ENCODE results near the gene UQCRC2.

The UQCRC2 gene

DNA sequence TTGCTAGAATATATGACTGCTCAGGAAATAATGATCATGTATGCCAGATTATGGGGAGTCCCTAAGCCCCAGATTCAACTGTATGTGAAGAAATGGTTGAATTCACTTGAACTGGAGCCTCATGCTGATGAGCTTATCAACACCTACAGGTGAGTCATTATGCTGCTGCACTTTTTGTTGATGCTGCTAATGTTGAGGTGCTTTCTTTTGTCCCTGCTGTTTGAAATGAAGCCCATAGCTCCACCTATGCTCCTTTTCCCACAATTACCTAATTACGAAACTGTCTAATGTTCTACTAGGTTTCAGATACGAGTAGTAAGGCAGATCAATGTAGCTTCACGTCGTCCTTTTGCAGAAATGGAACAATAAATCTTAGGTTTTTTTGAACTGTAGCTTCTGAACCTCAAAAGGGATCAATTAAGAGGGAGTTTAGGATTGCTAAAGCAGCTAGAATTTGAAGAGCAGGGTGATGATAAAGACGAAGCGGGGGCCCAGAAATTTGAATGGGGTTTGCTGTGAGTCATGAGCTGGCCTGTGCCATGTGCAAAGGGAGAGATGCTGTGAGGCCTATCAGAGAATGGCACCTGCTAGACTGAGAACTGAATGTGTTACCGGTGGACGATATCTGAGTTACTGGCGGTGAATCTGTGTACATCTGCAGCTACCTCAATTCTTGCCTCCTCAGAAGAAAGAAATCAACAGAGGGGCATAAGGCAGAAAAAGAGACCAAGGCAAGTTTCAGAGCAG is 6.1 kb upstream of the UQCRC2 start:
- no peak overlapping the region for H3K4me2 ChIP-seq (ENCODE audit: low read depth, low read length, poor library complexity, severe bottlenecking)
- H3K9me3 ChIP-seq (ENCODE audit: insufficient read depth, low read depth, low read length): no peaks in the 10 kb centered on the region

DNA sequence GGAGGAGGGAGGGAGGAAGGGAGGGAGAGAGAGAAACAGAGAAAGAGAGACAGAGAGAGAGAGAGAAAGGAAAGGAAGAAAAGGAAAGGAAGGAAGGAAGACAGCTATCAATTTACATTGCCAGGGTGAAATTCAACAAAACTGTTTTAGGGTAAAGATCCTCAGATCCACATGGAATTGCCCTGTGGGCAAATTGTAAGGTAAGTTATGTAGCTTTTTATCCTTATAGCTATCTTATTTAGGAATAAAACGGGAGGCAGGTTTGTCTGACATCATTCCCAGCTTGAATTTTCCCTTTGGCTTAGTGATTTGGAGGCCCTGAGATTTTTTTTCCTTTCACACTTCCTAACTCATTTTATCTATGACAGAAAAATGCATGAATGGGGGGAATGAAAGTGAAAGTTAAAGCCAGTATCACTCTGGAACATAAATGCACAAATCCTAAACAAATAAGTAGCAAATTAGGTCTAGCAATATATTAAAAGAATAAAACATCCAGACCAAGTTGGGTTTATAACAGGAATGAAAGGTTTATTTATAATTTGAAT is 3.4 kb upstream of the UQCRC2 start:
- no peaks in the 10 kb centered on the region for H3K9me2 ChIP-seq (replicated peaks; ENCODE audit: low read depth, low read length)
- H3K9ac ChIP-seq (ENCODE audit: low read depth, low read length, poor library complexity, severe bottlenecking): no peak overlapping the region
- H3K4me1 ChIP-seq (ENCODE audit: insufficient read depth, low read length, poor library complexity, severe bottlenecking): peaks cover 22% of the 10 kb centered on the region
- peak overlapping the region; percentile 98 for H3K4me2 ChIP-seq (ENCODE audit: low read depth, low read length, poor library complexity, severe bottlenecking)
- no peaks in the 10 kb centered on the region for H3K36me3 ChIP-seq (ENCODE audit: insufficient read depth, low read length)
- TF ChIP-seq EZH2phosphoT487 (IDR thresholded peaks at IDR 0.05; ENCODE audit: borderline replicate concordance): no peak
- TF ChIP-seq, protein P1, sequence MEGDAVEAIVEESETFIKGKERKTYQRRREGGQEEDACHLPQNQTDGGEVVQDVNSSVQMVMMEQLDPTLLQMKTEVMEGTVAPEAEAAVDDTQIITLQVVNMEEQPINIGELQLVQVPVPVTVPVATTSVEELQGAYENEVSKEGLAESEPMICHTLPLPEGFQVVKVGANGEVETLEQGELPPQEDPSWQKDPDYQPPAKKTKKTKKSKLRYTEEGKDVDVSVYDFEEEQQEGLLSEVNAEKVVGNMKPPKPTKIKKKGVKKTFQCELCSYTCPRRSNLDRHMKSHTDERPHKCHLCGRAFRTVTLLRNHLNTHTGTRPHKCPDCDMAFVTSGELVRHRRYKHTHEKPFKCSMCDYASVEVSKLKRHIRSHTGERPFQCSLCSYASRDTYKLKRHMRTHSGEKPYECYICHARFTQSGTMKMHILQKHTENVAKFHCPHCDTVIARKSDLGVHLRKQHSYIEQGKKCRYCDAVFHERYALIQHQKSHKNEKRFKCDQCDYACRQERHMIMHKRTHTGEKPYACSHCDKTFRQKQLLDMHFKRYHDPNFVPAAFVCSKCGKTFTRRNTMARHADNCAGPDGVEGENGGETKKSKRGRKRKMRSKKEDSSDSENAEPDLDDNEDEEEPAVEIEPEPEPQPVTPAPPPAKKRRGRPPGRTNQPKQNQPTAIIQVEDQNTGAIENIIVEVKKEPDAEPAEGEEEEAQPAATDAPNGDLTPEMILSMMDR (conservative IDR thresholded peaks at IDR 0.05; ENCODE audit: low read length): no peak
- no peaks in the 10 kb centered on the region for H3F3A ChIP-seq (ENCODE audit: low read depth)
- H3K9me3 ChIP-seq (ENCODE audit: insufficient read depth, low read depth, low read length): no peaks in the 10 kb centered on the region
- H3K4me3 ChIP-seq (ENCODE audit: low read length, poor library complexity, severe bottlenecking): no peak overlapping the region
- no peak overlapping the region for H2AFZ ChIP-seq (ENCODE audit: low read length)
- peaks cover 4% of the 10 kb centered on the region for H3K27me3 ChIP-seq (ENCODE audit: insufficient read depth, low read length, poor library complexity, severe bottlenecking)
- peaks cover 40% of the 10 kb centered on the region for H3K79me2 ChIP-seq (ENCODE audit: insufficient read depth, low read length)
- peaks cover 30% of the 10 kb centered on the region for H4K20me1 ChIP-seq (ENCODE audit: insufficient read depth, low read length, poor library complexity, severe bottlenecking)

More for the DNA sequence above, 6.1 kb upstream of the UQCRC2 start:
- no peak for TF ChIP-seq EZH2phosphoT487 (IDR thresholded peaks at IDR 0.05; ENCODE audit: borderline replicate concordance)
- TF ChIP-seq, protein P1 (conservative IDR thresholded peaks at IDR 0.05; ENCODE audit: low read length): no peak
- Histone ChIP-seq H3K36me3 (ENCODE audit: insufficient read depth, low read length) (no peaks in the 10 kb centered on the region), H3K9ac (ENCODE audit: low read depth, low read length, poor library complexity, severe bottlenecking) (no peak overlapping the region), H3K27me3 (ENCODE audit: insufficient read depth, low read length, poor library complexity, severe bottlenecking) (no peaks in the 10 kb centered on the region), H3F3A (ENCODE audit: low read depth) (no peaks in the 10 kb centered on the region), H4K20me1 (ENCODE audit: insufficient read depth, low read length, poor library complexity, severe bottlenecking) (peaks cover 9% of the 10 kb centered on the region), H3K79me2 (ENCODE audit: insufficient read depth, low read length) (peaks cover 16% of the 10 kb centered on the region), H3K4me1 (ENCODE audit: insufficient read depth, low read length, poor library complexity, severe bottlenecking) (peaks cover 14% of the 10 kb centered on the region), H3K4me3 (ENCODE audit: low read length, poor library complexity, severe bottlenecking) (no peak overlapping the region), H2AFZ (ENCODE audit: low read length) (no peak overlapping the region), H3K9me2 (replicated peaks; ENCODE audit: low read depth, low read length) (no peaks in the 10 kb centered on the region)

DNA sequence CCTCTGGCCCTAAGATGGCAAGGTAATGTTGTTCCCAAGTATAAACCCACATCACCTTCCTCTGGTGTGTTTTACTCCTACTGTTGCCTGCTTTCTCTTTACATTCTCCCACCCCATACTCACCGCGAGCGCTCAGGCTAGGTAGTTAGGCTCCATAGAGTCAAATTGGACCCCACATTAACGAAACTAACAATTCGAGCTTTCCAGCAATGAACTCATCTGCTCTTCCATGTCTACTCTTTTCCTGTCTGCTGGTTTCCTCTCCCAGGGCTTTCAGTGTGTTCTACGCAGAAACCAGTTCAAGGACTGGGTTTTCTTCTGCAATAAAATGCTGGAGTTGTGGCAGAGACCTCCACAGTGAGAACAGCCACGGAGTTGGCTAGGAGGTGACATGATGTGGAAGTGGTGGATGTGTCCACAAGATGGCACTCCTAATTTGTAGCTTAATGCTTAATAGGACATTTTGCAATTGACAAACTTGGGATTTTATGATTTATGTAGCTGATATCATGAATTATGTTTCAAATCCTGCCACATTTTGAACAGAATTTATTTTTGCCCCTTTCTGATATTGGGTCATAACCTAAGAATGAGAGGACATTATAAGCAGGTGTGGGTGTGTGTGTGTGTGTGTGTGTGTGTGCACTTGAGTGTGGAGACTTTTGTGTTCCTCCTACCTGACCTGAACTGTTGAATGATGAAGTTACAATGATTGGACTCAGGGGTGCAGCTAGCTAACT is 2.2 kb upstream of the UQCRC2 start:
- H3F3A ChIP-seq (ENCODE audit: low read depth): no peaks in the 10 kb centered on the region
- peak overlapping the region; percentile 88 for H3K4me3 ChIP-seq (ENCODE audit: low read length, poor library complexity, severe bottlenecking)
- H2AFZ ChIP-seq (ENCODE audit: low read length): no peak overlapping the region
- H4K20me1 ChIP-seq (ENCODE audit: insufficient read depth, low read length, poor library complexity, severe bottlenecking): peaks cover 37% of the 10 kb centered on the region
- H3K79me2 ChIP-seq (ENCODE audit: insufficient read depth, low read length): peaks cover 51% of the 10 kb centered on the region
- H3K4me2 ChIP-seq (ENCODE audit: low read depth, low read length, poor library complexity, severe bottlenecking): peak overlapping the region; percentile 98
- peaks cover 4% of the 10 kb centered on the region for H3K27me3 ChIP-seq (ENCODE audit: insufficient read depth, low read length, poor library complexity, severe bottlenecking)
- peaks cover 30% of the 10 kb centered on the region for H3K4me1 ChIP-seq (ENCODE audit: insufficient read depth, low read length, poor library complexity, severe bottlenecking)
- no peaks in the 10 kb centered on the region for H3K9me3 ChIP-seq (ENCODE audit: insufficient read depth, low read depth, low read length)
- TF ChIP-seq EZH2phosphoT487 (IDR thresholded peaks at IDR 0.05; ENCODE audit: borderline replicate concordance): no peak
- TF ChIP-seq, protein P1 (conservative IDR thresholded peaks at IDR 0.05; ENCODE audit: low read length): peak; percentile 76
- H3K36me3 ChIP-seq (ENCODE audit: insufficient read depth, low read length): no peaks in the 10 kb centered on the region
- no peak overlapping the region for H3K9ac ChIP-seq (ENCODE audit: low read depth, low read length, poor library complexity, severe bottlenecking)
- H3K9me2 ChIP-seq (replicated peaks; ENCODE audit: low read depth, low read length): no peaks in the 10 kb centered on the region

Data from Loucy (cell line).